H1 (cell line): ENCODE measurements around the gene SLC30A10. TPM values are rescaled to one million over a fixed set of nuclear protein-coding genes. Genes with fewer than 3 reads are reported as not detected.

ENCODE experiments used
- CTCF ChIA-PET: fragments of 300-600 bp; sonication (Branson Sonifier 250); formaldehyde crosslinking; loops from one replicate; lab custom pipeline; 2021; ENCODE audit not compliant: partially characterized antibody; lab: Charles Lee
- POLR2A ChIA-PET: fragments of 300-600 bp; sonication (Branson Sonifier 250); formaldehyde crosslinking; loops from one replicate; lab custom pipeline; 2021; ENCODE audit warnings: inconsistent platforms; ENCODE audit not compliant: partially characterized antibody; lab: Charles Lee
- DNase-seq, 2 experiments: peaks; one replicate each; pipeline versions ENCODE4 v3.0.0 to v3.0.0-alpha.2; 2010 to 2022; ENCODE audit warnings: low spot score in 2 of 2, low read depth in 1 of 2, mixed read lengths in 1 of 2
- FAIRE-seq: peaks from 2 replicates; lab custom pipeline; 2011; peaks lifted over from hg19 to GRCh38; lab: Jason Lieb, UNC
- H2AFZ ChIP-seq: 2 replicates; pipeline ENCODE4 v1.8.1; 2012; ENCODE audit warnings: low read length, inconsistent platforms
- H2AK5ac ChIP-seq: 2 replicates; pipeline ENCODE4 v1.6.1; 2013; ENCODE audit warnings: low read depth, low read length
- H2BK120ac ChIP-seq: replicated peaks from 2 replicates; pipeline ENCODE3; 2013; ENCODE audit warnings: low read depth, low read length, inconsistent platforms
- H2BK12ac ChIP-seq: 2 replicates; pipeline ENCODE4 v1.6.1; 2013; ENCODE audit warnings: low read depth, low read length
- H2BK15ac ChIP-seq: 2 replicates; pipeline ENCODE4 v1.6.1; 2013; ENCODE audit warnings: low read length
- H2BK20ac ChIP-seq: 2 replicates; pipeline ENCODE4 v1.6.1; 2013; ENCODE audit warnings: low read length
- H2BK5ac ChIP-seq: 2 replicates; pipeline ENCODE4 v1.6.1; 2013; ENCODE audit warnings: low read depth, low read length
- H3K14ac ChIP-seq: 2 replicates; pipeline ENCODE4 v1.6.1; 2013; ENCODE audit warnings: inconsistent platforms; ENCODE audit not compliant: insufficient read length
- H3K18ac ChIP-seq: 2 replicates; pipeline ENCODE4 v1.6.1; 2013; ENCODE audit warnings: low read length; ENCODE audit errors: extremely low read depth
- H3K23ac ChIP-seq: 2 replicates; pipeline ENCODE4 v1.6.1; 2013; ENCODE audit warnings: inconsistent platforms; ENCODE audit not compliant: insufficient read length
- H3K23me2 ChIP-seq: 2 replicates; pipeline ENCODE4 v1.6.1; 2013; ENCODE audit warnings: low read depth, low read length
- H3K27ac ChIP-seq: 2 replicates; pipeline ENCODE4 v1.6.1; 2011; ENCODE audit warnings: low read depth, low read length, inconsistent platforms
- H3K27me3 ChIP-seq, 4 experiments: replicated peaks in 1 of 4; 1 replicate in 1 of 4; 2 replicates in 3 of 4; pipeline versions ENCODE4 v1.6.1 to v1.8.1; 2011 to 2013; ENCODE audit warnings: low read length in 3 of 4, mild to moderate bottlenecking in 3 of 4, inconsistent platforms in 2 of 4, mixed read lengths in 2 of 4, moderate library complexity in 1 of 4; ENCODE audit not compliant: control insufficient read depth in 3 of 4, insufficient read depth in 3 of 4; ENCODE audit errors: extremely low read depth in 1 of 4
- H3K36me3 ChIP-seq, 4 experiments: 2 replicates each; pipeline versions ENCODE4 v1.6.1 to v1.8.1; 2011 to 2013; ENCODE audit warnings: mild to moderate bottlenecking in 4 of 4, low read length in 3 of 4, moderate library complexity in 2 of 4, control low read depth in 1 of 4, inconsistent platforms in 1 of 4; ENCODE audit not compliant: insufficient read depth in 4 of 4, control insufficient read depth in 2 of 4
- H3K4ac ChIP-seq: replicated peaks from 2 replicates; pipeline ENCODE3; 2013; ENCODE audit warnings: low read length, low read depth, mixed read lengths, inconsistent platforms; ENCODE audit not compliant: insufficient read length
- H3K4me1 ChIP-seq, 4 experiments: replicated peaks in 1 of 4; 1 replicate in 1 of 4; 2 replicates in 3 of 4; pipeline versions ENCODE4 v1.6.1 to v1.8.1; 2011 to 2013; ENCODE audit warnings: low read length in 3 of 4, inconsistent platforms in 2 of 4, mixed read lengths in 1 of 4; ENCODE audit not compliant: insufficient read depth in 4 of 4, control insufficient read depth in 3 of 4
- H3K4me2 ChIP-seq, 2 experiments: 2 replicates each; pipeline versions ENCODE4 v1.6.1 to v1.8.1; 2011 to 2013; ENCODE audit warnings: low read depth in 2 of 2, low read length in 2 of 2, control low read depth in 1 of 2, inconsistent platforms in 1 of 2, mild to moderate bottlenecking in 1 of 2; ENCODE audit not compliant: insufficient read depth in 1 of 2
- H3K4me3 ChIP-seq, 4 experiments: fragments of 200-600, 300-600 bp in 1 of 4; sonication (generic), shearing (Covaris generic), sonication (Bioruptor Twin) in 1 of 4; 2 replicates each; pipeline versions ENCODE4 v1.5.1 to v1.8.1; 2011 to 2016; ENCODE audit warnings: low read length in 4 of 4, low read depth in 3 of 4, control low read depth in 2 of 4, inconsistent platforms in 2 of 4, mild to moderate bottlenecking in 2 of 4, mixed read lengths in 1 of 4, moderate library complexity in 1 of 4; ENCODE audit not compliant: insufficient read depth in 2 of 4; ENCODE audit errors: extremely low read depth in 1 of 4
- H3K56ac ChIP-seq: replicated peaks from 2 replicates; pipeline ENCODE3; 2013; ENCODE audit warnings: low read depth, mild to moderate bottlenecking, mixed read lengths, low read length, inconsistent platforms; ENCODE audit not compliant: insufficient read length
- H3K79me1 ChIP-seq: 2 replicates; pipeline ENCODE4 v1.6.1; 2013; ENCODE audit warnings: low read depth, low read length, control low read depth
- H3K79me2 ChIP-seq, 2 experiments: 2 replicates each; pipeline versions ENCODE4 v1.6.1 to v1.8.1; 2012 to 2013; ENCODE audit warnings: low read length in 2 of 2, mild to moderate bottlenecking in 2 of 2, inconsistent platforms in 1 of 2; ENCODE audit not compliant: insufficient read depth in 2 of 2, control insufficient read depth in 1 of 2
- H3K9ac ChIP-seq, 4 experiments: replicated peaks in 1 of 4; 1 replicate in 1 of 4; 2 replicates in 3 of 4; pipeline versions ENCODE4 v1.6.1 to v1.8.1; 2011 to 2013; ENCODE audit warnings: low read depth in 3 of 4, low read length in 3 of 4, control low read depth in 2 of 4, mild to moderate bottlenecking in 2 of 4, moderate library complexity in 2 of 4, inconsistent platforms in 1 of 4; ENCODE audit errors: extremely low read depth in 1 of 4
- H3K9me3 ChIP-seq, 2 experiments: 2 replicates each; pipeline versions ENCODE4 v1.6.1 to v1.8.1; 2012 to 2013; ENCODE audit warnings: mild to moderate bottlenecking in 2 of 2, moderate library complexity in 2 of 2, control low read depth in 1 of 2, inconsistent platforms in 1 of 2, low read depth in 1 of 2, low read length in 1 of 2, mixed read lengths in 1 of 2; ENCODE audit not compliant: insufficient read depth in 2 of 2
- H4K20me1 ChIP-seq, 2 experiments: replicated peaks in 1 of 2; 2 replicates each; pipeline versions ENCODE3 to v1.8.1; 2011 to 2013; ENCODE audit warnings: inconsistent platforms in 2 of 2, low read length in 2 of 2, mild to moderate bottlenecking in 1 of 2; ENCODE audit not compliant: insufficient read depth in 2 of 2, control insufficient read depth in 1 of 2
- H4K5ac ChIP-seq: 2 replicates; pipeline ENCODE4 v1.6.1; 2013; ENCODE audit warnings: low read length, low read depth, mixed read lengths, inconsistent platforms; ENCODE audit not compliant: insufficient read length
- H4K8ac ChIP-seq: 2 replicates; pipeline ENCODE4 v1.8.0; 2013; ENCODE audit warnings: mild to moderate bottlenecking, moderate library complexity, low read length, inconsistent platforms; ENCODE audit not compliant: insufficient read depth; ENCODE audit errors: extremely low read depth
- H4K91ac ChIP-seq: replicated peaks from 2 replicates; pipeline ENCODE3; 2013; ENCODE audit warnings: low read length, mixed read lengths, inconsistent platforms; ENCODE audit not compliant: insufficient read length
- ASH2L ChIP-seq: fragments of 200-600, 300-600 bp; sonication (generic); IDR thresholded peaks from one replicate; pipeline ENCODE4 v1.7.1; 2017; ENCODE audit warnings: low read length
- BCL11A ChIP-seq, 2 experiments: IDR thresholded peaks; one replicate each; pipeline ENCODE4 v1.6.1; 2011; ENCODE audit warnings: low read depth in 2 of 2, low read length in 2 of 2, mild to moderate bottlenecking in 2 of 2
- EP300 ChIP-seq, 2 experiments: IDR thresholded peaks; 1 replicate in 1 of 2; 2 replicates in 1 of 2; pipeline ENCODE4 v1.6.1; 2011 to 2012; ENCODE audit warnings: low read depth in 2 of 2, low read length in 2 of 2, mild to moderate bottlenecking in 2 of 2, borderline replicate concordance in 1 of 2, inconsistent platforms in 1 of 2, moderate library complexity in 1 of 2
- HDAC2 ChIP-seq, 2 experiments: fragments of 300-600 bp in 1 of 2; sonication (generic) in 1 of 2; IDR thresholded peaks; 2 replicates each; pipeline ENCODE4 v1.6.1; 2011 to 2012; ENCODE audit warnings: low read depth in 2 of 2, low read length in 2 of 2, mild to moderate bottlenecking in 2 of 2, moderate library complexity in 2 of 2, borderline replicate concordance in 1 of 2, inconsistent platforms in 1 of 2
- HDAC6 ChIP-seq: IDR thresholded peaks from one replicate; pipeline ENCODE4 v1.7.1; 2012; ENCODE audit warnings: low read depth, mild to moderate bottlenecking, inconsistent platforms, low read length, moderate library complexity
- JUN ChIP-seq: IDR thresholded peaks from 2 replicates; pipeline ENCODE4 v1.6.1; 2011; ENCODE audit warnings: low read depth, mild to moderate bottlenecking, improper control_type of control experiment, low read length
- KDM4A ChIP-seq: IDR thresholded peaks from one replicate; pipeline ENCODE4 v1.7.1; 2012; ENCODE audit warnings: low read depth, mild to moderate bottlenecking, moderate library complexity, low read length, inconsistent platforms; ENCODE audit not compliant: severe bottlenecking
- POU5F1 ChIP-seq: IDR thresholded peaks from 2 replicates; pipeline ENCODE4 v1.6.1; 2011; ENCODE audit warnings: low read depth, mild to moderate bottlenecking, low read length, moderate library complexity
- RFX5 ChIP-seq: IDR thresholded peaks from 2 replicates; pipeline ENCODE4 v1.6.1; 2011; ENCODE audit warnings: low read depth, low read length, improper control_type of control experiment, borderline replicate concordance
- RXRA ChIP-seq: IDR thresholded peaks from 2 replicates; pipeline ENCODE4 v1.6.1; 2011; ENCODE audit warnings: low read depth, mild to moderate bottlenecking, low read length, moderate library complexity; ENCODE audit not compliant: insufficient read depth
- SP4 ChIP-seq: IDR thresholded peaks from 2 replicates; pipeline ENCODE4 v1.6.1; 2012; ENCODE audit warnings: low read length, inconsistent platforms
- TAF1 ChIP-seq: IDR thresholded peaks from 2 replicates; pipeline ENCODE4 v1.6.1; 2011; ENCODE audit warnings: mild to moderate bottlenecking, low read depth, low read length
- WGBS, 2 experiments: shearing (Covaris generic) in 1 of 2; methylation state at CpG; one replicate each; pipeline versions ENCODE4 v1.1.6 to v1.1.7; 2013 to 2015; ENCODE audit warnings: low lambda C conversion rate in 2 of 2, mixed read lengths in 2 of 2, inconsistent platforms in 1 of 2, low coverage in 1 of 2, missing lambda C conversion rate in 1 of 2; ENCODE audit not compliant: insufficient replicate concordance in 2 of 2, insufficient coverage in 1 of 2, insufficient read length in 1 of 2; ENCODE audit errors: extremely low coverage in 1 of 2, missing lambda C conversion rate in 1 of 2; 5-methylcytosine and 5-hydroxymethylcytosine counted together
- polyA plus RNA-seq, 7 experiments: library from polyadenylated mRNA; depleted of rRNA in 3 of 7; stranded (reverse) in 5 of 7; unstranded in 2 of 7; fragments of >200 nt in 5 of 7; fragments of 200-250 nt in 2 of 7; gene quantifications; 1 replicate in 5 of 7; 2 replicates in 1 of 7; 4 replicates in 1 of 7; pipeline versions ENCODE4 v1.2.1 to v1.2.3, GENCODE V29; 2011 to 2013; ENCODE audit warnings: missing spikeins in 2 of 7, mixed read lengths in 2 of 7
- total RNA-seq: library from RNA; stranded (reverse); fragmentation: NEBNext Ultra II Directional; extraction: Animal tissue kit (Norgen Biotek cat#: 25700); gene quantifications from 2 replicates; pipeline ENCODE4 v1.2.1, GENCODE V29; 2021
- TF ChIP-seq, protein P1 (sequence below): IDR thresholded peaks from 2 replicates; pipeline ENCODE4 v1.6.1; 2011; ENCODE audit warnings: low read length, improper control_type of control experiment

SLC30A10 gene
- total and polyA plus RNA-seq, 2 of the 8 experiments (the other 6 are each of a cell fraction or from before 2014, with no cell fraction given): 0.23 to 0.61 TPM

- Histone ChIP-seq H4K20me1 (no peaks in the 10 kb centered on the region), H3K27me3 (no peaks in the 10 kb centered on the region), H2AK5ac (no peak overlapping the region), H4K5ac (no peak overlapping the region), H2BK120ac (no peak overlapping the region), H2BK5ac (no peak overlapping the region), H4K8ac (no peak overlapping the region), H3K23ac (no peak overlapping the region), H3K14ac (no peak overlapping the region), H3K18ac (no peak overlapping the region), H3K56ac (no peak overlapping the region), H3K79me1 (no peaks in the 10 kb centered on the region), H3K79me2 (no peaks in the 10 kb centered on the region), H2BK15ac (no peak overlapping the region), H3K9ac (no peak overlapping the region), H3K4me3 (no peak overlapping the region), H3K27ac (no peak overlapping the region), H3K9me3 (no peaks in the 10 kb centered on the region), H3K4ac (no peak overlapping the region), H3K4me1 (0 out of 7 replicates have a peak, but pooled peaks cover 0 to 2% (median 0%) of the 10 kb centered on the region in 4 experiments), H4K91ac (no peak overlapping the region), H3K36me3 (no peaks in the 10 kb centered on the region), H3K23me2 (no peaks in the 10 kb centered on the region), H2BK12ac (no peak overlapping the region), H2AFZ (no peak overlapping the region), H2BK20ac (no peak overlapping the region), H3K4me2 (no peak overlapping the region)
- 89% methylated on average over 5 of the region's 5 CpGs; no CpG with 5 or more reads in 1 of the 2 experiments for WGBS, 2 experiments
- POLR2A ChIA-PET: no interaction called here
- FAIRE-seq: no peak
- CTCF ChIA-PET: interaction anchor here (1.0 to 2.0 kb wide), 2 partner anchors 10 to 12 kb away, joined by 3 to 6 read pairs; no protein-coding TSS in a partner anchor
- no peak for DNase-seq
- no peak for TF ChIP-seq BCL11A (IDR thresholded peaks at IDR 0.05; ENCODE audit: low read depth in 2 of 2, low read length in 2 of 2)
- TF ChIP-seq RXRA: no peak
- no peak for TF ChIP-seq RFX5
- TF ChIP-seq HDAC2 (IDR thresholded peaks at IDR 0.05; ENCODE audit: borderline replicate concordance in 1 of 2, low read depth in 2 of 2, low read length in 2 of 2): no peak
- TF ChIP-seq SP4: no peak
- TF ChIP-seq, protein P1, sequence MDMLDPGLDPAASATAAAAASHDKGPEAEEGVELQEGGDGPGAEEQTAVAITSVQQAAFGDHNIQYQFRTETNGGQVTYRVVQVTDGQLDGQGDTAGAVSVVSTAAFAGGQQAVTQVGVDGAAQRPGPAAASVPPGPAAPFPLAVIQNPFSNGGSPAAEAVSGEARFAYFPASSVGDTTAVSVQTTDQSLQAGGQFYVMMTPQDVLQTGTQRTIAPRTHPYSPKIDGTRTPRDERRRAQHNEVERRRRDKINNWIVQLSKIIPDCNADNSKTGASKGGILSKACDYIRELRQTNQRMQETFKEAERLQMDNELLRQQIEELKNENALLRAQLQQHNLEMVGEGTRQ: no peak
- TF ChIP-seq ASH2L: no peak
- TF ChIP-seq HDAC6: no peak
- TF ChIP-seq EP300 (IDR thresholded peaks at IDR 0.05; ENCODE audit: borderline replicate concordance in 1 of 2, low read depth in 2 of 2, low read length in 2 of 2): no peak
- TF ChIP-seq POU5F1: no peak
- no peak for TF ChIP-seq JUN
- no peak for TF ChIP-seq TAF1
- no peak for TF ChIP-seq KDM4A
Measured at GRCh38 chr1:219903353-219903871, 24.9 kb downstream of the SLC30A10 start.
